Measurements from ENCODE around the gene FMOD. TPM values are rescaled to one million over a fixed set of nuclear protein-coding genes. Genes with fewer than 3 reads are reported as not detected.

FMOD gene
- total and polyA plus RNA-seq, 9 donors, result 110 to 175 (median 137) TPM

- Histone ChIP-seq H3K4me1 (ENCODE audit: insufficient read depth) (peaks cover 12% of the 10 kb centered on the region), H3K4me3 (peak overlapping the region; percentile 79), H3K36me3 (no peaks in the 10 kb centered on the region), H3K9me3 (no peaks in the 10 kb centered on the region), H3K27ac (peak overlapping the region; percentile 99), H3K27me3 (no peaks in the 10 kb centered on the region)
- TF ChIP-seq POLR2A (IDR thresholded peaks at IDR 0.05), result peak; percentile 34
- TF ChIP-seq EP300 (IDR thresholded peaks at IDR 0.05), result no peak
- no peak for TF ChIP-seq CTCF (IDR thresholded peaks at IDR 0.05)
- intact Hi-C loops (cut with DNase I), result loop anchor here in 2 of 4 donors (5.0 kb wide), 1 partner anchor 34 kb away; no protein-coding TSS in a partner anchor
- 1% methylated on average over 22 of the region's 22 CpGs for WGBS, 3 donors
- peak; percentile 76 to 84 (median 81) for DNase-seq
Observed at GRCh38 chr1:203306089-203306964, 44.6 kb downstream of the FMOD start.

- Histone ChIP-seq H3K4me1 (ENCODE audit: insufficient read depth) (peaks cover 12% of the 10 kb centered on the region), H3K4me3 (peak overlapping the region; percentile 79), H3K27me3 (no peaks in the 10 kb centered on the region), H3K36me3 (no peaks in the 10 kb centered on the region), H3K27ac (peak overlapping the region; percentile 99), H3K9me3 (no peaks in the 10 kb centered on the region)
- no peak for DNase-seq
- TF ChIP-seq EP300 (IDR thresholded peaks at IDR 0.05) (no peak), POLR2A (IDR thresholded peaks at IDR 0.05) (no peak), CTCF (IDR thresholded peaks at IDR 0.05) (no peak)
- intact Hi-C loops (cut with DNase I), result loop anchor here in 2 of 4 donors (5.0 kb wide), 1 partner anchor 33 kb away; no protein-coding TSS in a partner anchor
- 0 to 1% (median 0%) methylated on average over 18 to 21 of the region's 21 CpGs for WGBS, 3 donors
Observed at GRCh38 chr1:203305809-203306088, 45.2 kb downstream of the FMOD start.

GRCh38 chr1:203304919-203305808, 45.8 kb downstream of the FMOD start, which contains the start of gene BTG2:
Gene BTG2, plus strand, starts transcription at chr1:203305519. Its CDS starts 88 bp downstream, at chr1:203305607.
- intact Hi-C loops (cut with DNase I), result loop anchor here in 2 of 4 donors (5.0 kb wide), 1 partner anchor 33 kb away; no protein-coding TSS in a partner anchor
- WGBS, 3 donors, result 5 to 7% (median 5%) methylated on average over 68 to 79 of the region's 79 CpGs
- TF ChIP-seq EP300 (IDR thresholded peaks at IDR 0.05) (peak; percentile 56), CTCF (IDR thresholded peaks at IDR 0.05) (peak in 1 of 3 donors; percentile 6), POLR2A (IDR thresholded peaks at IDR 0.05) (peak; percentile 100)
- Histone ChIP-seq H3K27me3 (no peaks in the 10 kb centered on the region), H3K27ac (peak within 1 kb of the TSS; percentile 99), H3K4me3 (peak within 1 kb of the TSS; percentile 79), H3K9me3 (no peaks in the 10 kb centered on the region), H3K4me1 (ENCODE audit: insufficient read depth) (peaks cover 9% of the 10 kb centered on the region), H3K36me3 (no peaks in the 10 kb centered on the region)
- DNase-seq, result peak; percentile 94 to 96 (median 96)

- Histone ChIP-seq H3K4me1 (ENCODE audit: insufficient read depth) (peaks cover 9% of the 10 kb centered on the region), H3K4me3 (peak overlapping the region; percentile 29), H3K36me3 (no peaks in the 10 kb centered on the region), H3K27ac (peak overlapping the region; percentile 43 to 85), H3K9me3 (no peaks in the 10 kb centered on the region), H3K27me3 (no peaks in the 10 kb centered on the region)
- intact Hi-C loops (cut with DNase I), result no loop called here
- no peak for TF ChIP-seq POLR2A (IDR thresholded peaks at IDR 0.05)
- peak in 1 of 3 donors; percentile 1 for TF ChIP-seq CTCF (IDR thresholded peaks at IDR 0.05)
- WGBS, 3 donors, result 81 to 86% (median 83%) methylated on average over 9 of the region's 9 CpGs
- DNase-seq, result peak in 2 of 5 donors; percentile 39
Observed at GRCh38 chr1:203304391-203304918, 46.5 kb downstream of the FMOD start.
